ENCODE results near the gene ITSN1.

ITSN1 gene

GRCh38 chr21:33915368-33916199, 273.3 kb downstream of the ITSN1 start, which contains the start of gene ATP5PO:
Gene ATP5PO (minus strand): TSS chr21:33915804. CDS start chr21:33915763, 41 bp downstream.
- peak within 1 kb of the TSS; percentile 100 for H3K4ac ChIP-seq (ENCODE audit: low read depth, low read length)
- peak within 1 kb of the TSS; percentile 89 for H2AFZ ChIP-seq (ENCODE audit: insufficient read depth, low read length, poor library complexity)
- H3K79me1 ChIP-seq (ENCODE audit: low read length), result peaks cover 4% of the 10 kb centered on the region
- peak within 1 kb of the TSS; percentile 93 for H3K4me3 ChIP-seq (ENCODE audit: low read depth, low read length)
- peak; percentile 99 for DNase-seq
- H2BK12ac ChIP-seq (ENCODE audit: low read length), result no peak within 1 kb of the TSS
- H3K9ac ChIP-seq (ENCODE audit: low read length), result peak within 1 kb of the TSS; percentile 95
- peak within 1 kb of the TSS; percentile 100 for H2AK5ac ChIP-seq (ENCODE audit: low read length)
- H3K27ac ChIP-seq (ENCODE audit: low read depth, low read length), result no peak within 1 kb of the TSS
- H3K18ac ChIP-seq (ENCODE audit: low read length), result peak within 1 kb of the TSS; percentile 96
- peaks cover 4% of the 10 kb centered on the region for H3K79me2 ChIP-seq (ENCODE audit: control insufficient read depth, insufficient read depth, low read length, poor library complexity)
- no peak within 1 kb of the TSS for H3K23ac ChIP-seq (ENCODE audit: low read length)
- no peaks in the 10 kb centered on the region for H3K27me3 ChIP-seq (ENCODE audit: insufficient read depth, low read length)
- peak within 1 kb of the TSS; percentile 99 for H3K14ac ChIP-seq (ENCODE audit: low read length)
- H4K91ac ChIP-seq (ENCODE audit: low read depth, low read length), result peak within 1 kb of the TSS; percentile 91
- no CpG with 5 or more reads among the region's 45 CpGs for WGBS (ENCODE audit: extremely low coverage, insufficient coverage, insufficient read length)
- H4K8ac ChIP-seq (ENCODE audit: low read depth, low read length), result peak within 1 kb of the TSS; percentile 97
- no peaks in the 10 kb centered on the region for H3K9me3 ChIP-seq (ENCODE audit: insufficient read depth, low read depth, low read length)
- H2BK120ac ChIP-seq (ENCODE audit: insufficient read depth, low read length, poor library complexity), result peak within 1 kb of the TSS; percentile 55
- H3K4me2 ChIP-seq (ENCODE audit: low read length), result peak within 1 kb of the TSS; percentile 83
- peak within 1 kb of the TSS; percentile 42 for H2BK5ac ChIP-seq (ENCODE audit: low read depth, low read length, poor library complexity)
- H3K4me1 ChIP-seq (ENCODE audit: control insufficient read depth in 1 of 2, insufficient read depth in 2 of 2, low read length in 2 of 2), result no peaks in the 10 kb centered on the region
- H3K36me3 ChIP-seq (ENCODE audit: control insufficient read depth in 1 of 2, insufficient read depth in 2 of 2, low read length in 2 of 2), result peaks cover 7 to 8% of the 10 kb centered on the region in 2 experiments
- H4K12ac ChIP-seq (ENCODE audit: low read depth, low read length), result peak within 1 kb of the TSS; percentile 95

DNA sequence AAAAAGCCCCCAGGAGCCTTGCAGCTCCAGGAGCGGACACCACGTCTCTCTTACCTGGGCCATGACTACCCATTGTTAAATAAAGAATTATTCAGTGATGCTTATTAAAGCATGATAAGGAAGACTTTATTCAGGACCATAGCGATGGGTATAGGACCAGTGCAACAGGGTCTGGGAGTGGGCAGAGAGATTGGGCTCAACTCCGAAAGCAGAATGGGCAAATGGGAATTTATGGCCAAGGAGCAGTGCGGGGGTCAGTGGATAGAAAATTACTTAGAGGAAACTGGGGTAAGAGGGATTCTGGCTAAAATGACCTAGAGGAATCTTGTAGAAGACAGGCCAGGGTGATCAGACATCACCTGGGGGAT, 273.9 kb downstream of the ITSN1 start:
- peak overlapping the region; percentile 50 for H2AFZ ChIP-seq (ENCODE audit: insufficient read depth, low read length, poor library complexity)
- H4K91ac ChIP-seq (ENCODE audit: low read depth, low read length), result no peak overlapping the region
- peak overlapping the region; percentile 66 for H3K4me2 ChIP-seq (ENCODE audit: low read length)
- peaks cover 4% of the 10 kb centered on the region for H3K79me2 ChIP-seq (ENCODE audit: control insufficient read depth, insufficient read depth, low read length, poor library complexity)
- no peak overlapping the region for H3K4ac ChIP-seq (ENCODE audit: low read depth, low read length)
- H4K8ac ChIP-seq (ENCODE audit: low read depth, low read length), result peak overlapping the region; percentile 91
- no peaks in the 10 kb centered on the region for H3K27me3 ChIP-seq (ENCODE audit: insufficient read depth, low read length)
- no peak overlapping the region for H3K9ac ChIP-seq (ENCODE audit: low read length)
- H3K14ac ChIP-seq (ENCODE audit: low read length), result no peak overlapping the region
- H2AK5ac ChIP-seq (ENCODE audit: low read length), result no peak overlapping the region
- H4K12ac ChIP-seq (ENCODE audit: low read depth, low read length), result peak overlapping the region; percentile 64
- H3K79me1 ChIP-seq (ENCODE audit: low read length), result peaks cover 4% of the 10 kb centered on the region
- H2BK5ac ChIP-seq (ENCODE audit: low read depth, low read length, poor library complexity), result no peak overlapping the region
- no peak overlapping the region for H3K23ac ChIP-seq (ENCODE audit: low read length)
- no peak overlapping the region for H3K4me3 ChIP-seq (ENCODE audit: low read depth, low read length)
- H3K27ac ChIP-seq (ENCODE audit: low read depth, low read length), result no peak overlapping the region
- peaks cover 6 to 7% of the 10 kb centered on the region in 2 experiments for H3K36me3 ChIP-seq (ENCODE audit: control insufficient read depth in 1 of 2, insufficient read depth in 2 of 2, low read length in 2 of 2)
- no peak for DNase-seq
- no peak overlapping the region for H3K18ac ChIP-seq (ENCODE audit: low read length)
- no CpG with 5 or more reads among the region's 5 CpGs for WGBS (ENCODE audit: extremely low coverage, insufficient coverage, insufficient read length)
- no peaks in the 10 kb centered on the region for H3K4me1 ChIP-seq (ENCODE audit: control insufficient read depth in 1 of 2, insufficient read depth in 2 of 2, low read length in 2 of 2)
- no peaks in the 10 kb centered on the region for H3K9me3 ChIP-seq (ENCODE audit: insufficient read depth, low read depth, low read length)
- no peak overlapping the region for H2BK120ac ChIP-seq (ENCODE audit: insufficient read depth, low read length, poor library complexity)
- H2BK12ac ChIP-seq (ENCODE audit: low read length), result no peak overlapping the region

DNA sequence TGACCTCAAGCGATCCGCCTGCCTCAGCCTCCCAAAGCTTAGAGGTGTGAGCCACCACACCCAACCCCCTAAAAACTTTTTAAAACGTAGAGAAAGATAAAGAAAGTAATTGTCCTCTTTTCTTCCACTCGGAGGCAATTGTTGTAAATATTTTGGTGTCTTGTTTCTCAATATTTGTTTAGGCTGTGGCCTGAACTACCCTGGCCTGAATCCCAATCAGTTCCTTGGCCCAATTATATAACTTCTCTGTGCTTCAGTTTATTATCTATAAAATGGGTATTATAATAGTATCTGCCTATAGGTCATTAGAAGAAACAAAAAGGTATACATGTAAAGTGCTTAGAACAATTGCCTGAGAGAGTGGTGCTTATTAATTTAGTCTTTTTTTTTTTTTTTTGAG, 275.1 kb downstream of the ITSN1 start:
- peaks cover 4% of the 10 kb centered on the region for H3K79me1 ChIP-seq (ENCODE audit: low read length)
- DNase-seq, result no peak
- no peak overlapping the region for H3K4me2 ChIP-seq (ENCODE audit: low read length)
- no peak overlapping the region for H3K9ac ChIP-seq (ENCODE audit: low read length)
- no peak overlapping the region for H4K91ac ChIP-seq (ENCODE audit: low read depth, low read length)
- no peak overlapping the region for H3K14ac ChIP-seq (ENCODE audit: low read length)
- H3K27me3 ChIP-seq (ENCODE audit: insufficient read depth, low read length), result no peaks in the 10 kb centered on the region
- H3K18ac ChIP-seq (ENCODE audit: low read length), result no peak overlapping the region
- no peak overlapping the region for H4K12ac ChIP-seq (ENCODE audit: low read depth, low read length)
- no CpG with 5 or more reads among the region's 4 CpGs for WGBS (ENCODE audit: extremely low coverage, insufficient coverage, insufficient read length)
- H2AFZ ChIP-seq (ENCODE audit: insufficient read depth, low read length, poor library complexity), result no peak overlapping the region
- no peaks in the 10 kb centered on the region for H3K9me3 ChIP-seq (ENCODE audit: insufficient read depth, low read depth, low read length)
- H2BK5ac ChIP-seq (ENCODE audit: low read depth, low read length, poor library complexity), result no peak overlapping the region
- no peak overlapping the region for H3K4ac ChIP-seq (ENCODE audit: low read depth, low read length)
- peaks cover 4% of the 10 kb centered on the region for H3K79me2 ChIP-seq (ENCODE audit: control insufficient read depth, insufficient read depth, low read length, poor library complexity)
- H3K4me3 ChIP-seq (ENCODE audit: low read depth, low read length), result no peak overlapping the region
- no peak overlapping the region for H2BK120ac ChIP-seq (ENCODE audit: insufficient read depth, low read length, poor library complexity)
- no peak overlapping the region for H2BK12ac ChIP-seq (ENCODE audit: low read length)
- H4K8ac ChIP-seq (ENCODE audit: low read depth, low read length), result no peak overlapping the region
- no peak overlapping the region for H3K23ac ChIP-seq (ENCODE audit: low read length)
- no peaks in the 10 kb centered on the region for H3K4me1 ChIP-seq (ENCODE audit: control insufficient read depth in 1 of 2, insufficient read depth in 2 of 2, low read length in 2 of 2)
- peaks cover 2 to 3% of the 10 kb centered on the region in 2 experiments for H3K36me3 ChIP-seq (ENCODE audit: control insufficient read depth in 1 of 2, insufficient read depth in 2 of 2, low read length in 2 of 2)
- no peak overlapping the region for H2AK5ac ChIP-seq (ENCODE audit: low read length)
- H3K27ac ChIP-seq (ENCODE audit: low read depth, low read length), result no peak overlapping the region

GRCh38 chr21:33924079-33924765, 281.9 kb downstream of the ITSN1 start:
- no peaks in the 10 kb centered on the region for H3K27me3 ChIP-seq (ENCODE audit: insufficient read depth, low read length)
- no peak overlapping the region for H3K4me3 ChIP-seq (ENCODE audit: low read depth, low read length)
- H3K4ac ChIP-seq (ENCODE audit: low read depth, low read length), result no peak overlapping the region
- no peak overlapping the region for H3K18ac ChIP-seq (ENCODE audit: low read length)
- no peak overlapping the region for H2BK120ac ChIP-seq (ENCODE audit: insufficient read depth, low read length, poor library complexity)
- no CpG with 5 or more reads among the region's 13 CpGs for WGBS (ENCODE audit: extremely low coverage, insufficient coverage, insufficient read length)
- H2BK12ac ChIP-seq (ENCODE audit: low read length), result no peak overlapping the region
- H3K23ac ChIP-seq (ENCODE audit: low read length), result no peak overlapping the region
- peak; percentile 79 to 95 for DNase-seq
- peak overlapping the region; percentile 25 for H4K8ac ChIP-seq (ENCODE audit: low read depth, low read length)
- H4K12ac ChIP-seq (ENCODE audit: low read depth, low read length), result no peak overlapping the region
- no peaks in the 10 kb centered on the region for H3K79me2 ChIP-seq (ENCODE audit: control insufficient read depth, insufficient read depth, low read length, poor library complexity)
- no peak overlapping the region for H2AFZ ChIP-seq (ENCODE audit: insufficient read depth, low read length, poor library complexity)
- H3K9ac ChIP-seq (ENCODE audit: low read length), result no peak overlapping the region
- H3K4me2 ChIP-seq (ENCODE audit: low read length), result no peak overlapping the region
- H3K9me3 ChIP-seq (ENCODE audit: insufficient read depth, low read depth, low read length), result no peaks in the 10 kb centered on the region
- H3K79me1 ChIP-seq (ENCODE audit: low read length), result no peaks in the 10 kb centered on the region
- H2BK5ac ChIP-seq (ENCODE audit: low read depth, low read length, poor library complexity), result no peak overlapping the region
- peak overlapping the region; percentile 60 for H4K91ac ChIP-seq (ENCODE audit: low read depth, low read length)
- no peak overlapping the region for H2AK5ac ChIP-seq (ENCODE audit: low read length)
- no peak overlapping the region for H3K27ac ChIP-seq (ENCODE audit: low read depth, low read length)
- H3K36me3 ChIP-seq (ENCODE audit: control insufficient read depth in 1 of 2, insufficient read depth in 2 of 2, low read length in 2 of 2), result no peaks in the 10 kb centered on the region
- H3K4me1 ChIP-seq (ENCODE audit: control insufficient read depth in 1 of 2, insufficient read depth in 2 of 2, low read length in 2 of 2), result peaks cover 7% of the 10 kb centered on the region in 2 experiments
- no peak overlapping the region for H3K14ac ChIP-seq (ENCODE audit: low read length)
